H1 (cell line): ENCODE results near the gene DCHS1.

Experiments
- BRCA1 ChIP-seq: IDR thresholded peaks from 2 replicates; pipeline ENCODE4 v1.6.1; 2012; ENCODE audit warnings: low read depth, low read length, improper control_type of control experiment
- EZH2 ChIP-seq: fragments of 200-600 bp; sonication (generic); IDR thresholded peaks from 2 replicates; pipeline ENCODE4 v1.7.1; 2012; ENCODE audit warnings: low read depth, mild to moderate bottlenecking, moderate library complexity, low read length, inconsistent platforms; ENCODE audit not compliant: severe bottlenecking
- FOSL1 ChIP-seq: IDR thresholded peaks from 2 replicates; pipeline ENCODE4 v1.6.1; 2011; ENCODE audit warnings: mild to moderate bottlenecking, low read depth, low read length, moderate library complexity; ENCODE audit not compliant: insufficient read depth
- KDM5A ChIP-seq: fragments of 200-600 bp; IDR thresholded peaks from 2 replicates; pipeline ENCODE4 v1.7.1; 2012; ENCODE audit warnings: mild to moderate bottlenecking, low read length, inconsistent platforms, mixed read lengths
- PHF8 ChIP-seq: fragments of 200-600 bp; sonication (generic); conservative IDR thresholded peaks from 2 replicates; pipeline ENCODE4 v1.7.1; 2012; ENCODE audit warnings: low read depth, mild to moderate bottlenecking, inconsistent platforms, low read length, moderate library complexity
- POLR2A ChIP-seq, 2 experiments: IDR thresholded peaks; 1 replicate in 1 of 2; 2 replicates in 1 of 2; pipeline ENCODE4 v1.6.1; 2011; ENCODE audit warnings: low read depth in 2 of 2, low read length in 2 of 2, mild to moderate bottlenecking in 2 of 2; ENCODE audit errors: control extremely low read depth in 1 of 2
- RBBP5 ChIP-seq: IDR thresholded peaks from 2 replicates; pipeline ENCODE4 v1.7.1; 2012; ENCODE audit warnings: low read depth, mild to moderate bottlenecking, inconsistent platforms, low read length, moderate library complexity, borderline replicate concordance
- TAF1 ChIP-seq: IDR thresholded peaks from 2 replicates; pipeline ENCODE4 v1.6.1; 2011; ENCODE audit warnings: mild to moderate bottlenecking, low read depth, low read length
- TBP ChIP-seq: IDR thresholded peaks from 2 replicates; pipeline ENCODE4 v1.6.1; 2011; ENCODE audit warnings: low read depth, low read length, improper control_type of control experiment
- TF ChIP-seq, protein P1 (sequence below), 3 experiments: IDR thresholded peaks; 1 replicate in 2 of 3; 2 replicates in 1 of 3; pipeline versions ENCODE4 v1.5.1 to v1.6.1; 2011; ENCODE audit warnings: low read length in 3 of 3, mild to moderate bottlenecking in 3 of 3, inconsistent platforms in 2 of 3, low read depth in 1 of 3, moderate library complexity in 1 of 3; ENCODE audit not compliant: insufficient read depth in 1 of 3; ENCODE audit errors: control extremely low read depth in 1 of 3

DNA sequence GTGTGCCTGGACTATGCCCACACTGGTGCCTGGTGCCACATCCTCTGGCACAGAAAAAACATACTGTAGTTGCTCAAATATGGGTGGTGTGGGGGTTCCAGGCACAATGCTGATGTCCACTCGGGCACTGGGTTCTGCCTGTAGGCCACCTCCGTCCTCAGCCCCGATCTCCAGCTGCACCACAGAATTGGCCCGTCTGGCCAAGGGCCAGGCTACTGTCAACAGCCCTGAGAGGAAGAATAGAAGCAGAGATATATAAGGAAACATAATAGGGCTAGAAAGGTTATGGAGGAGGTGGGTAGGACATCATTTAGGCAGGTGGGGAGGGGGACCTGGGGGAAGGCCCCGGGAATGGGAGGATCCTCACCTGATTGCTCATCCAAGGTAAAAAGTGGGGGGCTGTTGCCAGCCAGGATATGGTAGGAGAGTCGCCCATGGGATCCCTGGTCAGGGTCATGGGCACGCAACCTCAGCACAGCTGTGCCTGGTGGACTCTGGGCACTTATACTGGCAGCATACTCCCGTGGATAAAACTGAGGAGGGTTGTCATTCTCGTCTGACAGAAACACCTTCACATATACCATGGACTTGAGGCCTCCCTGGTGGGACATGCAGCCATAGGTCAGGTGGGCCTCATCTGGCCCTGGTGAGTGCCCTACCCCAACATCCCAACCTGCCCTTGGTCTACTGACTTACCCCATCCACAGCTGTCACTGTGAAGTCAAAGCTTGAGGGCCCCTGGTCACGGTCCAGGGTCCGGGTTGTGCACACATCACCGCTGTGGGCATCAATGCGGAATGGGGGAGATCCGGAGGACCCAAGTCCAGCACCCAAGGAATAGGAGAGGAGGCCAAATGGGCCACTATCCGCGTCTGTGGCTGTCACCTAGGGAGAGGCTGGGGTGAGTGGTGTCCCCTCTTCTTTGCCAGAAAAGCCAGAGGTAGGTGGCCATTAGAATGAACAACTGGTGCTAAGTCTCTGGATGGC is 21.9 kb downstream of the DCHS1 start:
- TF ChIP-seq BRCA1 (no peak), TAF1 (no peak), TBP (no peak), KDM5A (no peak), POLR2A (IDR thresholded peaks at IDR 0.05; ENCODE audit: control extremely low read depth in 1 of 2, low read depth in 2 of 2, low read length in 2 of 2) (no peak), RBBP5 (no peak), EZH2 (no peak), FOSL1 (no peak), PHF8 (no peak)
- TF ChIP-seq, protein P1, sequence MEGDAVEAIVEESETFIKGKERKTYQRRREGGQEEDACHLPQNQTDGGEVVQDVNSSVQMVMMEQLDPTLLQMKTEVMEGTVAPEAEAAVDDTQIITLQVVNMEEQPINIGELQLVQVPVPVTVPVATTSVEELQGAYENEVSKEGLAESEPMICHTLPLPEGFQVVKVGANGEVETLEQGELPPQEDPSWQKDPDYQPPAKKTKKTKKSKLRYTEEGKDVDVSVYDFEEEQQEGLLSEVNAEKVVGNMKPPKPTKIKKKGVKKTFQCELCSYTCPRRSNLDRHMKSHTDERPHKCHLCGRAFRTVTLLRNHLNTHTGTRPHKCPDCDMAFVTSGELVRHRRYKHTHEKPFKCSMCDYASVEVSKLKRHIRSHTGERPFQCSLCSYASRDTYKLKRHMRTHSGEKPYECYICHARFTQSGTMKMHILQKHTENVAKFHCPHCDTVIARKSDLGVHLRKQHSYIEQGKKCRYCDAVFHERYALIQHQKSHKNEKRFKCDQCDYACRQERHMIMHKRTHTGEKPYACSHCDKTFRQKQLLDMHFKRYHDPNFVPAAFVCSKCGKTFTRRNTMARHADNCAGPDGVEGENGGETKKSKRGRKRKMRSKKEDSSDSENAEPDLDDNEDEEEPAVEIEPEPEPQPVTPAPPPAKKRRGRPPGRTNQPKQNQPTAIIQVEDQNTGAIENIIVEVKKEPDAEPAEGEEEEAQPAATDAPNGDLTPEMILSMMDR (IDR thresholded peaks at IDR 0.05; ENCODE audit: control extremely low read depth in 1 of 3, insufficient read depth in 1 of 3, low read depth in 1 of 3, low read length in 3 of 3), result no peak
